ENCODE data around the gene NFIL3. TPM values are rescaled to one million over a fixed set of nuclear protein-coding genes. Genes with fewer than 3 reads are reported as not detected.
"Not testable (repeated sequence)": the region's sequence is repeated elsewhere in the genome, so short reads cannot be mapped to it uniquely, and the experiment has no call there.

The NFIL3 gene
- total and polyA plus RNA-seq, 2 of the 8 experiments (the other 6 are each of a cell fraction or from before 2014, with no cell fraction given), result 3.4 to 13.5 TPM

DNA sequence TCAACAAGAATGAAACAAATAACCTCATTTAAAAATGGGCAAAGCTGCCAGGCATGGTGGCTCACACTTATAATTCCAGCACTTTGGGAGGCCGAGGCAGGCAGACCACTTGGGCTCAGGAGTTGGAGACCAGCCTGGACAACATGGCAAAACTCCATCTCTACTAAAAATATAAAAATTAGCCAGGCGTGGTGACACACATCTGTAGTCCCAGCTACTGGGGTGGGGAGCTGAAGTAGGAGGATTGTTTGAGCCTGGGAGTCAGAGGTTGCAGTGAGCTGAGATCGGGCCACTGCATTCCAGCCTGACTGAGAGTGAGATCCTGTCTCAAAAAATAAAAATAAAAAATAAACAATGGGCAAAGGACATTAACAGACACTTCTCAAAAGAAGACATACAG, 53.6 kb downstream of the NFIL3 start:
- H3K56ac ChIP-seq (replicated peaks; ENCODE audit: insufficient read length, low read depth, low read length); H4K5ac ChIP-seq (ENCODE audit: insufficient read length, low read depth, low read length); H3K27me3 ChIP-seq (replicated peaks in 1 of 4; ENCODE audit: control insufficient read depth in 3 of 4, extremely low read depth in 1 of 4, insufficient read depth in 3 of 4, low read length in 3 of 4); H2BK15ac ChIP-seq (ENCODE audit: low read length); H3K9ac ChIP-seq (replicated peaks in 1 of 4; ENCODE audit: extremely low read depth in 1 of 4, low read depth in 3 of 4, low read length in 3 of 4); H3K23me2 ChIP-seq (ENCODE audit: low read depth, low read length); H2AFZ ChIP-seq (ENCODE audit: low read length); H3K18ac ChIP-seq (ENCODE audit: extremely low read depth, low read length); FAIRE-seq; H2BK5ac ChIP-seq (ENCODE audit: low read depth, low read length); H3K4me1 ChIP-seq (replicated peaks in 1 of 4; ENCODE audit: control insufficient read depth in 3 of 4, insufficient read depth in 4 of 4, low read length in 3 of 4); H4K20me1 ChIP-seq (replicated peaks in 1 of 2; ENCODE audit: control insufficient read depth in 1 of 2, insufficient read depth in 2 of 2, low read length in 2 of 2); H3K79me2 ChIP-seq (ENCODE audit: control insufficient read depth in 1 of 2, insufficient read depth in 2 of 2, low read length in 2 of 2); H3K27ac ChIP-seq (ENCODE audit: low read depth, low read length); H2BK12ac ChIP-seq (ENCODE audit: low read depth, low read length); H3K79me1 ChIP-seq (ENCODE audit: low read depth, low read length); CTCF ChIA-PET (ENCODE audit: partially characterized antibody); H2AK5ac ChIP-seq (ENCODE audit: low read depth, low read length); POLR2A ChIA-PET (ENCODE audit: partially characterized antibody); H3K4ac ChIP-seq (replicated peaks; ENCODE audit: insufficient read length, low read depth, low read length); H3K14ac ChIP-seq (ENCODE audit: insufficient read length); DNase-seq (ENCODE audit: low read depth in 1 of 2, low spot score in 2 of 2); H2BK20ac ChIP-seq (ENCODE audit: low read length); H3K4me3 ChIP-seq (ENCODE audit: extremely low read depth in 1 of 4, insufficient read depth in 2 of 4, low read depth in 3 of 4, low read length in 4 of 4); H3K36me3 ChIP-seq (ENCODE audit: control insufficient read depth in 2 of 4, insufficient read depth in 4 of 4, low read length in 3 of 4); H3K4me2 ChIP-seq (ENCODE audit: insufficient read depth in 1 of 2, low read depth in 2 of 2, low read length in 2 of 2); H3K9me3 ChIP-seq (ENCODE audit: insufficient read depth in 2 of 2, low read depth in 1 of 2, low read length in 1 of 2); H3K23ac ChIP-seq (ENCODE audit: insufficient read length); H4K8ac ChIP-seq (ENCODE audit: extremely low read depth, insufficient read depth, low read length); H2BK120ac ChIP-seq (replicated peaks; ENCODE audit: low read depth, low read length); H4K91ac ChIP-seq (replicated peaks; ENCODE audit: insufficient read length, low read length): not testable (repeated sequence)
- WGBS, 2 experiments (ENCODE audit: extremely low coverage in 1 of 2, insufficient coverage in 1 of 2, insufficient read length in 1 of 2, insufficient replicate concordance in 2 of 2, low coverage in 1 of 2, low lambda C conversion rate in 2 of 2, missing lambda C conversion rate in 1 of 2), result 93% methylated on average over 3 of the region's 3 CpGs; no CpG with 5 or more reads in 1 of the 2 experiments

All from H1 (cell line).